CD4-positive, alpha-beta memory T cell (primary cell): ENCODE measurements around the gene MKNK2. TPM values are rescaled to one million over a fixed set of nuclear protein-coding genes. Genes with fewer than 3 reads are reported as not detected.

Experiments used
- CTCF ChIA-PET: fragments of 350-600 bp; sonication (Branson Sonifier 250); formaldehyde crosslinking; loops from one replicate; lab custom pipeline; 2021; ENCODE audit warnings: inconsistent platforms; ENCODE audit not compliant: partially characterized antibody; lab: Charles Lee
- POLR2A ChIA-PET: fragments of 350-600 bp; sonication (Branson Sonifier 250); formaldehyde crosslinking; loops from one replicate; lab custom pipeline; 2021; ENCODE audit not compliant: partially characterized antibody; lab: Charles Lee
- DNase-seq, 5 donors: peaks; one replicate each; pipeline versions ENCODE4 v3.0.0 to v3.0.0-alpha.2; 2020 to 2022; ENCODE audit warnings: mixed read lengths in 1 of 5
- H3K27ac ChIP-seq: one replicate; pipeline ENCODE4 v1.7.0; 2013; ENCODE audit warnings: low read depth, low read length
- H3K27me3 ChIP-seq: 2 replicates; pipeline ENCODE4 v1.7.0; 2013; ENCODE audit warnings: mild to moderate bottlenecking, low read length, moderate library complexity; ENCODE audit not compliant: insufficient read depth
- H3K36me3 ChIP-seq: 2 replicates; pipeline ENCODE4 v1.7.0; 2013; ENCODE audit warnings: mild to moderate bottlenecking, low read length, moderate library complexity; ENCODE audit not compliant: insufficient read depth
- H3K4me1 ChIP-seq: 2 replicates; pipeline ENCODE4 v1.7.0; 2013; ENCODE audit warnings: mild to moderate bottlenecking, low read length, moderate library complexity; ENCODE audit not compliant: insufficient read depth
- H3K4me3 ChIP-seq, 2 donors: one replicate each; pipeline ENCODE4 v1.7.0; 2013; ENCODE audit warnings: low read length in 2 of 2, mild to moderate bottlenecking in 1 of 2
- H3K9me3 ChIP-seq, 2 donors: one replicate each; pipeline ENCODE4 v1.7.0; 2013; ENCODE audit warnings: low read length in 2 of 2, control low read depth in 1 of 2; ENCODE audit not compliant: control insufficient read depth in 1 of 2
- H3K27ac Mint-ChIP-seq, 7 donors: one replicate each; pipeline ENCODE4 v1.8.0; 2020 to 2021; ENCODE audit warnings: mixed read lengths in 7 of 7, mild to moderate bottlenecking in 6 of 7, inconsistent platforms in 3 of 7, moderate library complexity in 3 of 7
- H3K27me3 Mint-ChIP-seq, 2 donors: one replicate each; pipeline ENCODE4 v1.8.0; 2020 to 2021; ENCODE audit warnings: mixed read lengths in 2 of 2
- H3K36me3 Mint-ChIP-seq, 2 donors: one replicate each; pipeline ENCODE4 v1.8.0; 2020 to 2021; ENCODE audit warnings: mixed read lengths in 2 of 2, inconsistent platforms in 1 of 2, mild to moderate bottlenecking in 1 of 2
- H3K4me1 Mint-ChIP-seq, 4 donors: one replicate each; pipeline ENCODE4 v1.8.0; 2020 to 2021; ENCODE audit warnings: mixed read lengths in 4 of 4, mild to moderate bottlenecking in 1 of 4
- H3K4me3 Mint-ChIP-seq, 8 donors: one replicate each; pipeline ENCODE4 v1.8.0; 2020 to 2021; ENCODE audit warnings: mixed read lengths in 8 of 8, mild to moderate bottlenecking in 7 of 8, moderate library complexity in 6 of 8, inconsistent platforms in 3 of 8
- H3K9me3 Mint-ChIP-seq, 8 donors: one replicate each; pipeline ENCODE4 v1.8.0; 2020 to 2021; ENCODE audit warnings: mixed read lengths in 8 of 8, mild to moderate bottlenecking in 5 of 8, inconsistent platforms in 3 of 8, moderate library complexity in 1 of 8
- intact Hi-C: fragments of 100-400 bp; cut with micrococcal nuclease; formaldehyde crosslinking; loops from one replicate; pipeline ENCODE4 v1.15.1; 2023
- polyA plus RNA-seq, 2 donors: library from polyadenylated mRNA; unstranded; fragments of 300-500 nt; fragmentation: Illumina TruSeq; gene quantifications; one replicate each; pipeline ENCODE4 v1.2.3, GENCODE V29; 2021
- total RNA-seq, 2 experiments: library from RNA; stranded (reverse); gene quantifications; one replicate each; pipeline ENCODE4 v1.2.3, GENCODE V29; 2021

The MKNK2 gene
- total and polyA plus RNA-seq, 4 experiments from 2014 or later: 24.1 to 195 (median 129) TPM

DNA sequence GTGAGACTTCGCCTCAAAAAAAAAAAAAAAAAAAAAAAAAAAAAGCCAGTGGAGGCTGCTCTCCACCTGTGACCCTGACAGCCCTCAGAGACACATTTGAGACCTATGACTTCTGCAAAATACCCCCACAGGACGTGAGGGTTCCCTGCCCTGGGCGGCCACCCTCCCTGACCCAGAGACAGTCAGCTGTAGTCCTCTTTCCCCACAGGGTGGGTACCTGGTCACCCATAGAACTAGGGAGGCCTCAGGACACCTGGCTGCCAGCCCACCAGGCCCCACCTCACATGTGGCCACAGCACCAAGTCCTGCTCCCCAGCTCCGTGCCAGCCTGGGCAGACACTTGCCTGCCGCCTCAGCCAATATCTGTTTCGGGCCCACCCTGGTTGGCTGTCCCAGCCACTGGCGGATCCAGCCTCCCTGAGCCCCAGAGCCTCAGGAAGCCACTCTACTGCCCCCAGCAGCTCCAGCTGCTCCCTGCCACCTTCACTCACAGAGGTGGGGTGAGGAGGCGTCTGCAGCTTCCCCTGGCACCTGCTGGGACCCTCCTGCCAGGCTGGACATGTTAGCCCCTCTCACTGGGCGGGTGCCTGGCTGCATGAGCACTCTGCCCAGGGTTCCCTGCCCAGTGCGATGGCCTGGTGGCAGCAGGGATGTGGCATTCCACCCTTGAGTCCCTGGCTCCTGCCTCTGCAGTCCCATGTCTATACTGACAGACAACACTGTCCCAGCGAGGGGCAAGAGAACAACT, 6.9 kb downstream of the MKNK2 start:
- Mint-ChIP-seq H3K27ac (peak overlapping the region; percentile 92 to 98 (median 96)), H3K27me3 (no peaks in the 10 kb centered on the region), H3K9me3 (peaks cover 0 to 4% (median 0%) of the 10 kb centered on the region in 8 donors), H3K4me3 (peak overlapping the region in 4 of 8 donors; percentile 17 to 64 (median 34)), H3K36me3 (peaks cover 0 to 42% of the 10 kb centered on the region in 2 donors), H3K4me1 (peaks cover 9 to 66% (median 38%) of the 10 kb centered on the region in 4 donors)
- intact Hi-C loops: loop anchor here (2.0 to 5.0 kb wide), 3 partner anchors 17 to 108 kb away; partner anchors contain the start of gene AP3D1
- peak overlapping the region; percentile 54 for H3K27ac ChIP-seq
- CTCF ChIA-PET: no interaction called here
- POLR2A ChIA-PET: interaction anchor here (0.7 to 8.4 kb wide), 8 partner anchors 6 to 230 kb away, joined by 3 to 124 read pairs (median 22); partner anchors contain the start of gene MKNK2
- H3K4me1 ChIP-seq: peaks cover 84% of the 10 kb centered on the region
- DNase-seq: peak in 2 of 5 donors; percentile 39 to 55
- no peak overlapping the region for H3K4me3 ChIP-seq
- no peaks in the 10 kb centered on the region for H3K27me3 ChIP-seq
- peaks cover 60% of the 10 kb centered on the region for H3K36me3 ChIP-seq
- H3K9me3 ChIP-seq: no peaks in the 10 kb centered on the region

DNA sequence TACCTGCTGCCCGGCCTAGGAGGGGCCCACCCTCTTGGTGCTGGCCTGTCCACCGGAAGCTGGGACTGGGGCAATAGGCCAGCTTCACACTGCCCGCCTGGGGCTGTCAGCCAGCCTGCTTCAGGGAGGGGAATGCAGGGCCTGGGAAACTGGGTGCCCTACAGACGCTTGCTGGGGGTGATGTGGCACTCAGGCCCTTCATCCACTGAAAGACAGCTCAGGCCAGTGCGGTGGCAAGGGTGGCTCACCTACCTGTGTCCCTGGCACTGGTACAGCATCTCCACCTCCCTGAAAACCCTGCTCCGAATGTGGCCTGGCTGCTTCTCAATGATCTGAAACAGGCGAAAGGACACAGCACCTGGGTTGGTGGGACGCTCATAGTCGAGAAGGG, 7.8 kb downstream of the MKNK2 start:
- Histone ChIP-seq H3K36me3 (peaks cover 60% of the 10 kb centered on the region), H3K4me1 (peaks cover 75% of the 10 kb centered on the region), H3K27me3 (no peaks in the 10 kb centered on the region), H3K4me3 (no peak overlapping the region), H3K27ac (peak overlapping the region; percentile 97), H3K9me3 (no peaks in the 10 kb centered on the region)
- Mint-ChIP-seq H3K27ac (peak overlapping the region; percentile 92 to 98 (median 96)), H3K9me3 (peaks cover 0 to 4% (median 0%) of the 10 kb centered on the region in 8 donors), H3K4me3 (peak overlapping the region in 6 of 8 donors; percentile 31 to 68 (median 58)), H3K27me3 (no peaks in the 10 kb centered on the region), H3K4me1 (peaks cover 9 to 62% (median 35%) of the 10 kb centered on the region in 4 donors), H3K36me3 (peaks cover 0 to 45% of the 10 kb centered on the region in 2 donors)
- CTCF ChIA-PET: interaction anchor here (0.8 to 2.0 kb wide), 5 partner anchors 19 to 116 kb away, joined by 3 to 10 read pairs (median 5); no protein-coding TSS in a partner anchor
- no peak for DNase-seq
- POLR2A ChIA-PET: interaction anchor here (0.5 to 8.4 kb wide), 12 partner anchors 7 to 176 kb away, joined by 3 to 124 read pairs (median 14); partner anchors contain the start of gene MKNK2
- intact Hi-C loops: loop anchor here (2.0 to 5.0 kb wide), 3 partner anchors 18 to 109 kb away; partner anchors contain the start of gene AP3D1

DNA sequence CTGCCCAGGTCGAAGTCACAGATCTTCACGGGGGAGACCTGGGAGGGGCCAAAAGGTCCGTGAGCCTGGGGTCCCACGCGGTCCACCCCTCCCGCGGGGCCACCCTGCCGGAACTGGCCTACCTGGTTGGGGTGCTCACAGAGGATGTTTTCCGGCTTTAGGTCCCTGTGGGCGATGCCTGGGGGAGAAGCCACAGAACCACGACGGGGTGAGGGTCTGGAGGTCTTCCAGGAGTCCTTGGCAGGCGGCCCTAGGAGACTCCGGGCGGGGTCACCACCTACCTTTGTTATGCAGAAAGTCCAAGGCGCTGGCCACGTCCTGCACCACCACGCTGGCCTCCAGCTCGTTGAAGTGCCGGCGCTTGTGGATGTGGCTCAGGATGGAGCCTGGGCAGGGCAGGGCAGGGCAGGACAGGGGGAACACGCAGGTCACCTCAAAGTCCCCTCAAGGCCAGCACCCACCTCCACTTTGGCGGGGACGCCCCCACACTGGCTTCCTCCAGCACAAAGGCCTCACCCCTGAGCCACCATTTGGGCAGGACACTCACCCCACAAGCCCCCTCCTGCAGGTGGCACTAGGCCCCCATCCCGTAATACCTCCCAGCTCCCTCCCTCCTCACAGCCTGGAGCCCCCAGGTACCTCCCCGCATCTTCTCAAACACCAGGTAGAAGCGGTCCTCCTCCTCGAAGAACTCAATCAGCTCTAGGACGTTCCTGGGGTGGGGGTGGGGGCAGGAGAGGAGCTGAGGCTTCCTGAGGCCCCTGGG, 8.4 kb downstream of the MKNK2 start:
- Mint-ChIP-seq H3K36me3 (peaks cover 0 to 49% of the 10 kb centered on the region in 2 donors), H3K9me3 (peaks cover 0 to 4% (median 0%) of the 10 kb centered on the region in 8 donors), H3K4me1 (peaks cover 9 to 59% (median 32%) of the 10 kb centered on the region in 4 donors), H3K4me3 (peak overlapping the region; percentile 40 to 70 (median 60)), H3K27me3 (no peaks in the 10 kb centered on the region), H3K27ac (peak overlapping the region; percentile 92 to 98 (median 96))
- Histone ChIP-seq H3K4me1 (peaks cover 69% of the 10 kb centered on the region), H3K27ac (peak overlapping the region; percentile 97), H3K4me3 (peak overlapping the region in 1 of 2 donors; percentile 57), H3K36me3 (peaks cover 62% of the 10 kb centered on the region), H3K9me3 (no peaks in the 10 kb centered on the region), H3K27me3 (no peaks in the 10 kb centered on the region)
- intact Hi-C loops: loop anchor here (1.0 to 5.0 kb wide), 4 partner anchors 8 to 110 kb away; partner anchors contain the start of gene AP3D1
- ChIA-PET CTCF (interaction anchor here (0.8 to 2.0 kb wide), 10 partner anchors 10 to 115 kb away, joined by 3 to 10 read pairs (median 3); no protein-coding TSS in a partner anchor), POLR2A (interaction anchor here (0.5 to 8.4 kb wide), 23 partner anchors 7 to 433 kb away, joined by 3 to 124 read pairs (median 5); partner anchors contain the start of genes GADD45B and MKNK2)
- DNase-seq: no peak

DNA sequence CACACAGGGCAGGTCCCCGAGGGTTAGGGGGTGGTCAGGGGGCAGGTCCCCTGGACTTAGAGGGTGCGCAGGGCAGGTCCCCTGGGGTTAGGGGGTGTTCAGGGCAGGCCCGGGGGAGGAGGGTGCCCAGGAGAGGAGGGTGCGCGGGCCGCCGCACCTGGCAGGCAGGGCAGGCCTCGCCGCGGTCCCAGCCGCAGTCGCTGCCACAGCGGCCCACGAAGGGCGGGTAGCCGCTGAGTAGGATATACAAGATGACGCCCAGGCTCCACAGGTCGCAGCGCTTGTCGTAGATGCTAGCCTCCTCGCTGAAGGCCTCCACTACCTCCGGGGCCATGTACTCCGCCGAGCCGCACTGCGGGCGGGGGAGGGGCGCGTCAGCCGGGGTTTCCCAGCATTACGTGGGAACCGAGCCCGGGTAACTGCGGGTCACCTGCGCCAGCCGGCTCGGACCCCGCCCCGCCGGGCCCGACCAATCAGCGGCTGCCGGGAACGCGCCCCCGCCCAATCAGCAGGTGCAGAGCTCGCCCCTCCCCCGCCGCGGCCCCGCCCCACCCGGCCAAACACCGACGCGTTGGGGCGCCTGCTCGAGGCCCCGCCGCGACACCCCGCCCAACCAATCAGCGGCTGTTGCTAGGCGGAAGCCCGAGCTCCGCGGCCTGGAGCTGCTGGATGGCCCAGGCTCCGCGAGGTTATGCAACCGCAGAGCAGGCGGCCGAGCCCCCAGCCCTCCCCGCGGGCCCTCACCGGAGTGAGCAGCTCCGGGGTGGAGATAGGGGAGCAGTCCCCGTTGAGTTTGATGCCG, 9.2 kb downstream of the MKNK2 start:
- Mint-ChIP-seq H3K9me3 (peaks cover 0 to 4% (median 0%) of the 10 kb centered on the region in 8 donors), H3K36me3 (peaks cover 0 to 44% of the 10 kb centered on the region in 2 donors), H3K4me1 (peaks cover 9 to 51% (median 27%) of the 10 kb centered on the region in 4 donors), H3K27ac (peak overlapping the region; percentile 92 to 98 (median 96)), H3K4me3 (peak overlapping the region; percentile 28 to 74 (median 60)), H3K27me3 (no peaks in the 10 kb centered on the region)
- intact Hi-C loops: loop anchor here (1.0 to 5.0 kb wide), 4 partner anchors 8 to 110 kb away; partner anchors contain the start of gene AP3D1
- H3K27ac ChIP-seq: peak overlapping the region; percentile 97
- ChIA-PET CTCF (interaction anchor here (0.8 to 2.0 kb wide), 9 partner anchors 10 to 112 kb away, joined by 3 to 10 read pairs (median 3); no protein-coding TSS in a partner anchor), POLR2A (interaction anchor here (0.7 to 8.4 kb wide), 23 partner anchors 8 to 434 kb away, joined by 3 to 124 read pairs (median 6); partner anchors contain the start of genes GADD45B, MKNK2 and MOB3A)
- no peaks in the 10 kb centered on the region for H3K9me3 ChIP-seq
- H3K4me3 ChIP-seq: peak overlapping the region; percentile 36 to 57
- no peaks in the 10 kb centered on the region for H3K27me3 ChIP-seq
- DNase-seq: peak; percentile 99 to 100 (median 99)
- H3K36me3 ChIP-seq: peaks cover 56% of the 10 kb centered on the region
- H3K4me1 ChIP-seq: peaks cover 61% of the 10 kb centered on the region

DNA sequence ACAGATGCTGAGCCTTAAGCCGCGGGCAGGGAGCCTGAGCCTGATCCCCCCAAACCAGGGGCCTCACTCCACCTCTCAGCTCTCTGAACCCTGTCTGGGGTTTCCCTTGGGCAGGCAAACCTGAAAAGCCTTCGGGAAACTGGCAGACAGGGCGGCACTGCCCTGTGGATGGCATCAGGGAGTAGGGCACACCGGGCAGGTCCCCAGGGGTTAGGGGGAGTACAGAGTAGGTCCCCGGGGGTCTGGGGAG, 9.7 kb downstream of the MKNK2 start:
- H3K36me3 Mint-ChIP-seq: peaks cover 0 to 41% of the 10 kb centered on the region in 2 donors
- peak overlapping the region; percentile 90 to 98 (median 92) for H3K27ac Mint-ChIP-seq
- peaks cover 0 to 4% (median 0%) of the 10 kb centered on the region in 8 donors for H3K9me3 Mint-ChIP-seq
- H3K4me1 Mint-ChIP-seq: peaks cover 9 to 48% (median 25%) of the 10 kb centered on the region in 4 donors
- Histone ChIP-seq H3K27me3 (no peaks in the 10 kb centered on the region), H3K27ac (peak overlapping the region; percentile 88), H3K9me3 (no peaks in the 10 kb centered on the region), H3K36me3 (peaks cover 51% of the 10 kb centered on the region), H3K4me1 (peaks cover 56% of the 10 kb centered on the region), H3K4me3 (peak overlapping the region; percentile 36 to 43)
- no peak for DNase-seq
- ChIA-PET CTCF (interaction anchor here (1.6 to 2.0 kb wide), 2 partner anchors 21 to 42 kb away, joined by 3 to 8 read pairs; no protein-coding TSS in a partner anchor), POLR2A (interaction anchor here (0.7 to 8.4 kb wide), 11 partner anchors 9 to 54 kb away, joined by 3 to 124 read pairs (median 6); partner anchors contain the start of genes MKNK2 and MOB3A)
- H3K4me3 Mint-ChIP-seq: peak overlapping the region in 4 of 8 donors; percentile 28 to 74 (median 38)
- H3K27me3 Mint-ChIP-seq: no peaks in the 10 kb centered on the region
- intact Hi-C loops: loop anchor here (5.0 kb wide), 1 partner anchor 111 kb away; the partner anchor contains the start of gene AP3D1
